Lower leg skin (tissue), 4 donors: ENCODE results near the gene EDEM3. TPM values are rescaled to one million over a fixed set of nuclear protein-coding genes. Genes with fewer than 3 reads are reported as not detected.

Source experiments
- DNase-seq, 2 donors: peaks; one replicate each; pipeline ENCODE4 v3.0.0-alpha.2; 2019; ENCODE audit warnings: low spot score in 2 of 2
- H3K4me3 ChIP-seq: fragments of 200-600 bp; sonication (generic); 2 replicates; pipeline ENCODE4 v1.5.1; 2017; ENCODE audit warnings: mild to moderate bottlenecking, low read depth; ENCODE audit not compliant: poor library complexity, severe bottlenecking
- CTCF ChIP-seq, 3 donors: fragments of 450-650 bp; IDR thresholded peaks; one replicate each; pipeline ENCODE4 v1.5.1; 2016; ENCODE audit warnings: antibody characterized with exemption in 3 of 3, mild to moderate bottlenecking in 3 of 3, moderate library complexity in 2 of 3
- POLR2A ChIP-seq, 2 donors: fragments of 450-650 bp; IDR thresholded peaks; one replicate each; pipeline ENCODE4 v1.6.1; 2016 to 2017; ENCODE audit warnings: antibody characterized with exemption in 2 of 2, mild to moderate bottlenecking in 1 of 2, moderate library complexity in 1 of 2
- WGBS, 2 donors: methylation state at CpG; one replicate each; pipeline ENCODE4 v1.1.5; 2018; 5-methylcytosine and 5-hydroxymethylcytosine counted together
- intact Hi-C: fragments of 100-400 bp; cut with DNase I; formaldehyde crosslinking; loops from one replicate; pipeline ENCODE4 v1.15.0; 2023; ENCODE audit warnings: low total_unique reads
- total RNA-seq, 4 donors: library from RNA; depleted of rRNA; stranded (reverse); fragments of >200 nt; gene quantifications; one replicate each; pipeline ENCODE4 v1.1.0, GENCODE V29; 2016

Gene EDEM3
- total RNA-seq, 4 donors from 2014 or later, result 15.1 to 26.5 (median 18.2) TPM

DNA sequence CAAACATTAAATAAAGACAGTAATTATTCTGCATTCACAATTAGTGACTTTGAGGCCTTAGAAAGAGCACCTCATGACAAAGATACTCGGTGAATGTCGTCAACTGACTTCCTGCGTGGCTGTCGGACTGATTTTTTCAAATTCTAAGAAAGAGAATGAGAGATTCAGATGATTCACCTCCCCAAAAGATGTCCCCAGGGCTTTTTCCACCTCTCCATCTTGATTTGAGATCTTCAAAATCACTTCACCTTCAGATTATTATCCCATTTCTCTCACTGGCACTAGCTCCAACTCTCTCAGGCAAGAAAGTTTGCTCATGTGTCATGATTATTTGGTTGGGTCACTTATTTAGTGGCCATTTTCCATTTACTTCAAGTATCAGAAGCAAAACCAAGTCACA is 5.0 kb upstream of the EDEM3 start:
- 89 to 91% methylated on average over 4 of the region's 4 CpGs for WGBS, 2 donors
- intact Hi-C loops, result no loop called here
- TF ChIP-seq CTCF (IDR thresholded peaks at IDR 0.05) (no peak), POLR2A (IDR thresholded peaks at IDR 0.05) (no peak)
- no peak overlapping the region for H3K4me3 ChIP-seq
- DNase-seq, result no peak

GRCh38 chr1:184759112-184759511 is 4.5 kb upstream of the EDEM3 start:
- intact Hi-C loops, result no loop called here

GRCh38 chr1:184757891-184758290 is 3.2 kb upstream of the EDEM3 start:
- H3K4me3 ChIP-seq, result no peak overlapping the region
- TF ChIP-seq CTCF (IDR thresholded peaks at IDR 0.05) (no peak), POLR2A (IDR thresholded peaks at IDR 0.05) (no peak)
- DNase-seq, result no peak
- intact Hi-C loops, result no loop called here

More at GRCh38 chr1:184759112-184759511, 4.5 kb upstream of the EDEM3 start:
- WGBS, 2 donors, result 75 to 82% methylated on average over 1 of the region's 1 CpG
- TF ChIP-seq POLR2A (IDR thresholded peaks at IDR 0.05), result no peak
- no peak for TF ChIP-seq CTCF (IDR thresholded peaks at IDR 0.05)
- no peak for DNase-seq
- H3K4me3 ChIP-seq, result no peak overlapping the region

GRCh38 chr1:184757406-184757805 is 2.7 kb upstream of the EDEM3 start:
- 90 to 91% methylated on average over 10 of the region's 10 CpGs for WGBS, 2 donors
- intact Hi-C loops, result no loop called here
- no peak for DNase-seq

DNA sequence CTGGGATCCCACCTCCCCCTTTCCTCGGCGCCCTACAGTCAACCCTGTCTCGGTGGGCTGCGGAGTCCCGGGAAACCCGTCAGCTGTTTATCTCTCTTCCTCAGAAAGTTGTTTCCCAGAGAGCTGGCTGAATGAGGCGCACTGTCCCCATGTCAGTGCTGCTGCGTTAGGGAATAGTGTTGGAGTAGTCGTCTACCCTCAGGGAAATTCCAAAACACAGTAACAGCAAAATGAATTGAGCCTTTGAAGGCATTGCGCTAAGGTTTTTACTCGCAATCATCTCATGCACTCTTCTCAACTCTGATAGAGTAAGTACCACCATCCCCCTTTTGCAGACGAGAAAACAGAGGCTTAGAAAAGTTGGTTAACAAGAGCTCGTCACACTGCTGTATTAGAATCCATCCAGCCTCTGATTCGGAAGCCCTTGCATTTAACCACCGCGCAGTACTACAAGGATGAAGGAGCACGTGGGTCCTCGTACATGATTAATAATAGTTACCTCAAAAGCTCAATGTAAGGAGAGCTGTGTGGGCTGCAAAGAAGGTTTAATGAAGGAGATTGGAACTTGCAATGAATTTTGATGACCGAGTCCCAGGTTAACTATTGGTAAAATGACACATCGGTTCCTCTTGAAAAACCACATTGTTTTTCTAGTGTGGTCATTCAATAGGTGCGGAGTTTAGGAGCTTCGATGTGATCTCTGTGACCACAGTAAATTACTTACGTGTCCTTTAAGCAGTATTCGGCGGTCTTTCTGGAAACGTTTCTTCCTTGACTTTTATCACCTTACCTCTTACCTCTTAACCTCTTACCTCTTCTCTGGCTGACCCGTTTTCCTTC is 788 bp upstream of the EDEM3 start:
- DNase-seq, result no peak
- intact Hi-C loops, result no loop called here
- WGBS, 2 donors, result 3 to 5% methylated on average over 27 of the region's 27 CpGs
- peak overlapping the region; percentile 41 for H3K4me3 ChIP-seq
- TF ChIP-seq POLR2A (IDR thresholded peaks at IDR 0.05) (no peak), CTCF (IDR thresholded peaks at IDR 0.05) (no peak)

More at GRCh38 chr1:184757406-184757805, 2.7 kb upstream of the EDEM3 start:
- no peak overlapping the region for H3K4me3 ChIP-seq
- no peak for TF ChIP-seq POLR2A (IDR thresholded peaks at IDR 0.05)
- TF ChIP-seq CTCF (IDR thresholded peaks at IDR 0.05), result no peak
